ENCODE results near the gene FLOT2.
A peak's percentile ranks its signal among the peaks of the same experiment; 100 is the strongest.

FLOT2 gene

DNA sequence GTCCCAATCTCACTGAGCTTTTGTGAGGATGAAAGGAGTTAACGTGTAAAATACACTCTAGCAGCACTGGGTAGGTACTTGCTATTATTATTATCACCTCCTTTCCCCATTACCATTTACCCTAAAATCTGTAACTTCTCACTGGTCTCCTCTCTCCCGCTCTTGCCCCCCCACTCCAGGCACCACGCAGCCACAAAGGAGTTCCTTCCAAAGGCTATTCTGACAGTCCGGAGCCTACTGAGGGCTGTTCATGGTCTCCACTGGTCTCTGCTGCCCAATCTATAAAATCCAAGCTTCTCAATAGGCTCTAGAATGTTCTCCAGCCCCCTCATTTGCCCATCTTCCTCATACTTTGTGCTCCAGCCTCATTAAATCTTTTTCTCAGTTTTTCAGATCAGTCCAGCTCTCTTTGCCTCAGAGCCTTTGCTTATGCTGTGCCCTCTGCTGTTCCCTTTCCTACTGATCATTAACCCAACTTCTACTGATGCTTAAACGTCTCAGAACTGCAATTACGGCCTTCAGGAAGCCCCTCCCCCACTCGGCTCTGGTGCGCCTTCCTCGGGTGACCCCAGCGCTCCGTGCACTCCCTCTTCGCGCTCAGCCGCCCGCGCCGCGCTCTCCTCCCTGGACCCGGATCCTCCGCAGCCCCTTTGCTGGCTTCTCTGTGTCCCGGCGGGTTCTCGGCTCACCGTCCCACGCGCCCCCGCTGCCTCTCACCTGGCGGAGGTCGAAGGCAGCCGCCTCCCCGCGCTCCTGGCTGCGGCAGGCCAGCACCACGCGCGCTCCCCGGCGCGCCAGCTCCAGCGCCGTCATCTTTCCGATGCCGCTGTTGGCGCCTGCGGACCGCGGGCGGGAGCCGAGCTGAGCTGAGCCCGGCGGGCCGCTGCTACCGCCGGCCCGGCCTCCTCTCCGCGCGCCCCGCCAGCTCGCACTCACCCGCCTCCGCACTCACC lies 4.6 kb upstream of the FLOT2 start:
- no peak for DNase-seq (ENCODE audit: extremely low read depth, insufficient read length)
- peak overlapping the region; percentile 56 for H3K4me3 ChIP-seq (replicated peaks; ENCODE audit: low read depth, low read length)
- H3K36me3 ChIP-seq (ENCODE audit: control insufficient read depth, insufficient read depth, low read length): peaks cover 8% of the 10 kb centered on the region
- TF ChIP-seq, protein P1, sequence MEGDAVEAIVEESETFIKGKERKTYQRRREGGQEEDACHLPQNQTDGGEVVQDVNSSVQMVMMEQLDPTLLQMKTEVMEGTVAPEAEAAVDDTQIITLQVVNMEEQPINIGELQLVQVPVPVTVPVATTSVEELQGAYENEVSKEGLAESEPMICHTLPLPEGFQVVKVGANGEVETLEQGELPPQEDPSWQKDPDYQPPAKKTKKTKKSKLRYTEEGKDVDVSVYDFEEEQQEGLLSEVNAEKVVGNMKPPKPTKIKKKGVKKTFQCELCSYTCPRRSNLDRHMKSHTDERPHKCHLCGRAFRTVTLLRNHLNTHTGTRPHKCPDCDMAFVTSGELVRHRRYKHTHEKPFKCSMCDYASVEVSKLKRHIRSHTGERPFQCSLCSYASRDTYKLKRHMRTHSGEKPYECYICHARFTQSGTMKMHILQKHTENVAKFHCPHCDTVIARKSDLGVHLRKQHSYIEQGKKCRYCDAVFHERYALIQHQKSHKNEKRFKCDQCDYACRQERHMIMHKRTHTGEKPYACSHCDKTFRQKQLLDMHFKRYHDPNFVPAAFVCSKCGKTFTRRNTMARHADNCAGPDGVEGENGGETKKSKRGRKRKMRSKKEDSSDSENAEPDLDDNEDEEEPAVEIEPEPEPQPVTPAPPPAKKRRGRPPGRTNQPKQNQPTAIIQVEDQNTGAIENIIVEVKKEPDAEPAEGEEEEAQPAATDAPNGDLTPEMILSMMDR (IDR thresholded peaks at IDR 0.05; ENCODE audit: insufficient read depth, low read length, poor library complexity, severe bottlenecking): no peak
- H3K27me3 ChIP-seq (replicated peaks; ENCODE audit: control insufficient read depth, insufficient read depth, low read length): no peaks in the 10 kb centered on the region

DNA sequence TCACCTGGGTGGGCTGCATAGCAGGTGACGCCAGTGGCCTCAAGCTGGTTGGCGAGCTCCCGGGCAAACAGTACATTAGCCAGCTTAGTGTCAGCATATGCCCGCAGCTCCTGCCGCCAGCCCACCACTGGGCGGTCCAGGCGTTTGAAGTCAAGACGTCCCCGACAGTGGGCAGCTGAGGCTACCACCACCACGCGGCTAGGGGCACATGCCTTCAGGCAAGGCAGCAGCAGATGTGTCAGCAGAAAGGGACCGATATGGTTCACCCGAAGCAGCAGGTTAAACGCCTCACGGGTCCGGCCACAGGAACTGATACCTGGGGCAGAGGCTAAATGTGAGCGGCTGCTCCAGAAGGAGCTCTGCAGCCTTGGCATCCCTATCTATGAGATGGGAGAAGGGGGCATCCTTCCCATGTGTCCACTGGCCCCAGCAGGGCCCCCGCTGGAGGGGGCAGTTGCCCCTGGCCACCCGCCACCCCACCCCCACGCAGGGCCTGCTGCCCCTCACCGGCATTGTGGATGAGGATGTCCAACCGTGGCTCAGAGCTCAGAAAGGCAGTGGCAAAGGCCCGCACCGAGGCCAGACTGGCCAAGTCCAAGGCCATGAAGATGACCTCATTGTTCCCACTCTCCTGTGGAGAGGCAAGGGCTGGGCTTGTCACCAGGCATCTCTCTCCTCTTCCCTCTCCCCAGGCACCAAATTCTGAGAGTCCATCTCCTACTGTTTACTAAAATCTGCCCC lies 3.6 kb upstream of the FLOT2 start:
- no peak for DNase-seq (ENCODE audit: extremely low read depth, insufficient read length)
- Histone ChIP-seq H3K4me3 (replicated peaks; ENCODE audit: low read depth, low read length) (no peak overlapping the region; the same call in 1 of the 2 replicates), H3K36me3 (ENCODE audit: control insufficient read depth, insufficient read depth, low read length) (peaks cover 2% of the 10 kb centered on the region), H3K27me3 (replicated peaks; ENCODE audit: control insufficient read depth, insufficient read depth, low read length) (no peaks in the 10 kb centered on the region)
- TF ChIP-seq, protein P1 (IDR thresholded peaks at IDR 0.05; ENCODE audit: insufficient read depth, low read length, poor library complexity, severe bottlenecking): no peak

DNA sequence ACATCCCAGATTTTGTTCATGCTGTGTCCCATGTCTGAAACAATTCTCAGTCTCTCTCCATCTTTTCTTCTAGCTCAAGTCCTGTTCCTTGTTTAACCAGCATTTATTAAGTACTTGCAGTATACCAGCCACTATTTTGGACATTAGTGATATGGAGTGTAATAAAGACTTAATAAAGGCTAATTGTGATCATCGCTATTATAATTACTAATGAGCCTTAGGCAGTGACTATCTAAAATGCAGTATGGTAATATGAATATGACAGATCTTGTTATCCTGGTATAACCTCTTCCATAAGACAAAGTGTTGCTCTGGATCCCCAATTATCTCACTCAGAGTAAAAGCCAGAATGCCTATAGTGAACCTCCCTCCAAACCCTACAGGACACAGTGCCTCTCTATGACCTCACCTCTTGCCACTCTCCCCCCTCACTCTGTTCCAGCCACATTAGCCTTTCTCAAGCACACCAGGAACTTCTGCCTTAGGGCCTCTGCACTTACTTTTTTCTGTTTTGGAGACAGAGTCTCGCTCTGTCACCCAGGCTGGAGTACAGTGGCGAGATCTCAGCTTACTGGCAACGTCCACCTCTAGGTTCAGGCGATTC lies 1.8 kb upstream of the FLOT2 start:
- Histone ChIP-seq H3K36me3 (ENCODE audit: control insufficient read depth, insufficient read depth, low read length) (no peaks in the 10 kb centered on the region), H3K27me3 (replicated peaks; ENCODE audit: control insufficient read depth, insufficient read depth, low read length) (no peaks in the 10 kb centered on the region), H3K4me3 (replicated peaks; ENCODE audit: low read depth, low read length) (no peak overlapping the region)
- DNase-seq (ENCODE audit: extremely low read depth, insufficient read length): no peak
- TF ChIP-seq, protein P1 (IDR thresholded peaks at IDR 0.05; ENCODE audit: insufficient read depth, low read length, poor library complexity, severe bottlenecking): no peak

DNA sequence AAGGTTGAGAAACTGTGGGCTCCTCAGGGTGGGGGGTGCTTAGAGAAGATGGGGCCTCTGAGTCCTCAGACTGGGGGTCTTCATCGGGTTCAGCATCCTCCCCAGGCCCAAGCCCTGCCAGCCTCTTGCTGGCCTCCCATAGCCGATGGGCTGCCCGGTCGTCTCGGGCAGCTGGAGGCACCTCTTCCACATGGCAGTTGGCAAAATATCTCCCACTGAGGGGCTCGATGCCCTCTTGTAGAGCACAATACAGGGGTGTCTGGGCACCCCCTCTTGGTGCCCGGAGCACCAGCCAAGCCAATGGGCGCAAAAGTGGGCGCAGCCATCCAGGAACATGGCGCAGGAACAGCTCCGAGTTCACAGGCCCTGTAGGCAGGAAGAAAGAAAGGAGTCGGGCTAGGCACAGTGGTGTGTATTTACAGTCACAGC lies 1.0 kb upstream of the FLOT2 start:
- Histone ChIP-seq H3K36me3 (ENCODE audit: control insufficient read depth, insufficient read depth, low read length) (no peaks in the 10 kb centered on the region), H3K4me3 (replicated peaks; ENCODE audit: low read depth, low read length) (no peak overlapping the region), H3K27me3 (replicated peaks; ENCODE audit: control insufficient read depth, insufficient read depth, low read length) (no peaks in the 10 kb centered on the region)
- TF ChIP-seq, protein P1 (IDR thresholded peaks at IDR 0.05; ENCODE audit: insufficient read depth, low read length, poor library complexity, severe bottlenecking): no peak
- DNase-seq (ENCODE audit: extremely low read depth, insufficient read length): no peak

DNA sequence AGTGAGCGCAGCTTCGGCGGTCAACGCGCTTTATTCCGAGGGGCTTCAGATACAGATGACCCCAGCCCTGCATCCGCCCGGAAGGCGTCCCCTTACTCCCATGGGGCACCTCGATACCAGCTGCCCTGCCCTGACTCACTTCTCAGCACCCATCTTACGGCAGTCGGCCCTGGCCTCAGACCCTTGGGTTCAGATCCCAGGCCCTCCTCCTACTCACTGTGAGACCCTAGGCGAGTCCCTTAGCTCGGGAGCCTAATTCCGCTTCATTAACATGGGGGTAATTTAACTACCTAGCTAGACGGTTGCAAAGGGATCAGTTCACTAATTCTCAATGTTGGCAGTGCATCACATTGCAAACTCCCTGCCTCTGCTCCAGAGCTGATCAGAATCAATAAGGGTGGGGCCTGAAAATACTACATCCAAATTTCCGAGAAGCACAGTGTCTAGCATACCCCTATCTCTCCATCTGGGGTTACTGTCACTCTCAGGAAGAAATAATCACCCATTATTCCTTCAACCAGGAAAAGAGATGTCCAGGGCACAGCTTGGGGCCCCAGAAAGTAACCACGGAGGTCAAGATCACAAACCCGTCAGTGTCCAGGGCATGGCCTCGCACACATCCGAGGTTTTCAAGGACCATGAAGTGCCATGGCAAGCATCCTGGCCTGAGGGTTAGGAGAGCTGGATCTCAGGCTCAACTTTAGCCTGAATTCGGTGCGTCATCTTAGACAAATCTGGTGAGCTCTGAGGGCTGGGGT lies 415 bp upstream of the FLOT2 start:
- no peak for DNase-seq (ENCODE audit: extremely low read depth, insufficient read length)
- Histone ChIP-seq H3K4me3 (replicated peaks; ENCODE audit: low read depth, low read length) (peak overlapping the region; percentile 83), H3K36me3 (ENCODE audit: control insufficient read depth, insufficient read depth, low read length) (no peaks in the 10 kb centered on the region), H3K27me3 (replicated peaks; ENCODE audit: control insufficient read depth, insufficient read depth, low read length) (no peaks in the 10 kb centered on the region)
- TF ChIP-seq, protein P1 (IDR thresholded peaks at IDR 0.05; ENCODE audit: insufficient read depth, low read length, poor library complexity, severe bottlenecking): no peak
